Midbrain (tissue), 1 donor: Measurements from ENCODE around the gene PMPCB.

Experiments
- DNase-seq: peaks from one replicate; lab custom pipeline; 2025; lab: John Stamatoyannopoulos, UW

Gene PMPCB

DNA sequence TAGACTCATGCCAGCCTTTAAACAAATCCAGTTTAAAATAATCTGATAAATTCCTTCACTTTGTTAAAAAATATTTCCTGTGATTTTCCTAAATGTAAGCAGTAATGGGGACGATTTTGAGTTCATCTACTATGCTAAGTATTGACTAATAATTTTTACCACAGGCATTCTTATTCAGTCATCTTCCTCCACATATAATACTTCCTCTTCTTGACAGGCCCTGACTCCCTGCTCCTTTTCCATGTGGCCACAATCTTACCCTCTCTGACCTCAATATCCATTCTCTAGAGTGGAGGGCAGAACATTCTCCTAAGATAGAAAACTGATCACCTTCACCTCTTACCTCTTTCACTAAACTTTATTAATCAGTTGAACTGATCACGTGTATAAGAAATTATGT, 39.5 kb downstream of the PMPCB start:
- DNase-seq = no peak

DNA sequence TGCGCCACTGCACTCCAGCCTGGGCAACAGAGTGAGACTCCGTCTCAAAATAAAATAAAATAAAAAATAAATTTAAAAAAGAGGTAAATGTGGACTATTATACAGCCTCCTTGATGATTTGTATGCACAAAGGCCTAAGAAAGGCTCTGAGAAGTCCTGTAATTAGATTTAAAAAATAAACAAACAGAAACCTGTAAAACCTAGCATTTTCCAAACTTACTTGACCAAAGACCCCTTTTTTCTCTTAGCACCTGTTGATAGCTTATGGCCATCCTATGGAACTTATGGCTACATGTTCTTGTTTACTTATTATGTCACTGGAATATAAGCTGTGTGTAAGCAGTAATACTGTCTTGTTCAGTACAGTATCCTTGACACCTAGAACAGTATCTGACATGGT, 41.6 kb downstream of the PMPCB start:
- DNase-seq = no peak

- DNase-seq = no peak
Measured at GRCh38 chr7:103341466-103341865, 44.2 kb downstream of the PMPCB start.

DNA sequence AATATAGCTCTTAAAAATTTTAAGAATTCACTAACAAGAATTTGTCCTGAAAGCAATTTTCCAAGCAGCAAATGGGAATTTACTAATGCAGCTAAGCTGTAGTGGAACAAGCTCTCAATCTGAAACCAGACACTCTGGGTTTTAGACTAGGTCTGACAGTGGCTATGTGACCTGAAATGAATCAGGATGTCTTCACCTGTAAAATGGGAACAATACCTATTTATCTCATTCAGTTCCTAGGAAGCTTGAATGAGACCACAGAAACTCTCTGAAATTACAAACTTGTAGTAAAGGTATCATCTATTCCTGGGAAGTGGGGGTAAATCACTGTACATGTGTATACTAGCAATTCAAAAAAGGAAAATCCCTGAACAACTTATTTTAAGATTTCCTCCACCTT, 46.1 kb downstream of the PMPCB start:
- DNase-seq = no peak

GRCh38 chr7:103343758-103344452, 46.7 kb downstream of the PMPCB start:
- no peak for DNase-seq

GRCh38 chr7:103344453-103345149, 47.4 kb downstream of the PMPCB start, which contains the start of gene DNAJC2:
TSS of gene DNAJC2 (minus strand) at chr7:103344767. CDS start at chr7:103344622, 145 bp downstream.
- peak; percentile 89 for DNase-seq

- no peak for DNase-seq
Measured at GRCh38 chr7:103346396-103346795, 49.2 kb downstream of the PMPCB start.

- DNase-seq = peak; percentile 92
Measured at GRCh38 chr7:103347507-103348267, 50.5 kb downstream of the PMPCB start, which contains the start of gene PSMC2. TSS of gene PSMC2 (plus strand) at chr7:103347643. CDS start at chr7:103347712, 69 bp downstream.

DNA sequence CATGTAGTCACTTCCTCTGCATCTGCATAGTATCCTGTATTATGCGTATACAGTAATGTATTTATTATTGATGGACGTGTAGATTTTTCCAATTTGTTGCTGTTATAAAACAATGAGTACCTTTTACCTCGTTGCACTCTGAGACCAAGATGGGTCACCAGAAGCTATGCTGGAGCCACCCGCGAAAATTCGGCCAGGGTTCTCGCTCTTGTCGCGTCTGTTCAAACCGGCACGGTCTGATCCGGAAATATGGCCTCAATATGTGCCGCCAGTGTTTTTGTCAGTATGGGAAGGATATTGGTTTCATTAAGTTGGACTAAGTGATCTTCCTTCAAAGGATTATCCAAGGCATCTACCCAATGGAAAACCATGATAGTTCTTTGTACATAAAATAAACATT, 51.2 kb downstream of the PMPCB start:
- no peak for DNase-seq

- DNase-seq = no peak
Measured at GRCh38 chr7:103348959-103349358, 51.7 kb downstream of the PMPCB start.

DNA sequence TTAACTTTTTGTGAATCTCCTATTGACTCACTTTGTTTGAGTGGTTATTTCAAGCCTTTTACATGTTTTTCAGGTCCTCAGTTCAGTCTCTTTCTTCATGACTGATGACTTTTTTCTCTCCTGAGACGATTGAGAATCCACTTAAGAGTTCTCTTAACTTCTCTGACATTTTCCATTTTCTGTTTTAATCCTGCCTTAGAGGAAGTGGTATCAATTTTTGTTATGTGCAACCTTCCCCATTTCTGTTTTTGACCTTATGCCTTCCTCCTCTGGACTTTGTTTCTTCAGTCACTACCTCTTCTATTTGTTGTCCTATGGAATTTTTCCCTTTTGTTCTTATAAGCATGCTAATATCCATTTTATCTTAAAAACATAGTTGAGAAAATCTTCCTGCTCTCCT, 52.6 kb downstream of the PMPCB start:
- DNase-seq = no peak
